CD4-positive, alpha-beta T cell treated with Interleukin-4 for 1 hour (primary cell): ENCODE data around the gene LRP6.

ENCODE experiments used
- DNase-seq, 2 donors: peaks; one replicate each; pipeline ENCODE4 v3.0.0-alpha.2; 2020 to 2022

The LRP6 gene

DNA sequence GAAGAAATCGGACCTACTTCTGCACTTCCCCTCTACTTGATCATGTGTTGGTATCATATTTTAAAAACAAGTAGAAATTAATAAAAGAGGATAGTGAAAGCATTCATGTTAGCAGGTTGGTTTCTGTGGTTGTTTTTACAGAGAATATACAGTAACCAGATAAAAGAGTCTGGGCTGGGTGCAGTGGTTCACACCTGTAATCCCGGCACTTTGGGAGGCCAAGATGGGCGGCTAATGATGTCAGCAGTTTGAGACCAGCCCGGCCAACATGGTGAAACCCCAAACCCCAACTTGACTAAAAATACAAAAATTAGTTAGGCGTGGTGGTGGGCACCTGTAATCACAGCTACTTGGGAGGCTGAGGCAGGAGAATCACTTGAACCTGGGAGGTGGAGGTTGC is 55.9 kb downstream of the LRP6 start:
- DNase-seq = peak in 1 of 2 donors; percentile 40

DNA sequence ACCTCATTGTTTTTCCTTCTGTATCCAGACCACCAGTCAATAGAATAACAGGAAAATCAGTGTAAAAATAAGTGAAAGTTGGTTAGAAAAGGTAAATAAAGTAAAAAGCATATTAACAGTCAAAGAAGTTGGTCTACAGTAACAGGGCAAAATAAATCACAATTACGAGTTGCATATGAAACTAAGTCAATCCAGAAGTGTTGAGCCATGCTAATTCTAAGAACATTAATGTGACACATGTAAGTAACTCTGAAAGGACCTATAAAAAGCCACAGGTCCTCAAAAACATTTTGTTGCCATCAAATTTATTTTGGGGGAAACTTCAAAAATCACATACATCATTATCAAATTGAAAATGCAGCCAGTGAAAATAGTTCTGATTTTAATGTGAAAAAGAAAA is 56.4 kb downstream of the LRP6 start:
- DNase-seq = no peak

DNA sequence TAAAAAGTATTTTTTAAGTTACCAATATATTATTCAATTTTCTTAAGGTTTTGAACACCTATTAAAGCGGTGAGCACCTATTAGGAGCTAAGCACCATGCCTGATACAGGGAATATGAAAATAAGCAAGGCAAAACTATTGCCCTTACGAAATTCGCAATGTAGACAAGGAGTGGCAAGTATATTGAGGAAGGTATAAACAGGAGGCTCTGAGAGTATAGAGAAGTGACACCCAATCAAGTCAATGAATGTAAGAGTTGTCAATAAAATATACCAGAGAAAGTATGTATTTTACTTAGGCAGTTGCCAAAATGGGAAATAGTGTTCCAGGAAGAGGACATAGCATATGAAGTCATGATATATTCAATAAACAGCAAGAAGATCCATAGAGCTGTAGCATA is 57.2 kb downstream of the LRP6 start:
- no peak for DNase-seq

DNA sequence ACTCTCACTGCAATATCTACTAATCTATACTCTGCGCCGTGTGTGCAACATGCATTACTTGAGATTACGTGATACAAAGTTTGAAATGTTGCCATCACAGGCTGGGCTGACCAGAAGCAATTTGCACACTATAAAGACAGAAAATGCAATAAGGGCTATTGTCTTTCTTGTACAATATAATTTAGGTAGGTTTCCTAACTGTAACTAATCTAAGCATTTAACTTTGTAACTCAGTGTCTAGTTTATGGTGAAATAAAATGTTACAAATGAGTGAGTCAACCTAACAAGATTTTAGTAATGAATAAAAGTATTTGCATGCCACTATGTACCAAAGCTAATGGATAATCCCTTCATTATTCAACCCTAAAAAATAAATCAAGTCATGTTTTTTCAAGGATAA is 57.8 kb downstream of the LRP6 start:
- DNase-seq = no peak

DNA sequence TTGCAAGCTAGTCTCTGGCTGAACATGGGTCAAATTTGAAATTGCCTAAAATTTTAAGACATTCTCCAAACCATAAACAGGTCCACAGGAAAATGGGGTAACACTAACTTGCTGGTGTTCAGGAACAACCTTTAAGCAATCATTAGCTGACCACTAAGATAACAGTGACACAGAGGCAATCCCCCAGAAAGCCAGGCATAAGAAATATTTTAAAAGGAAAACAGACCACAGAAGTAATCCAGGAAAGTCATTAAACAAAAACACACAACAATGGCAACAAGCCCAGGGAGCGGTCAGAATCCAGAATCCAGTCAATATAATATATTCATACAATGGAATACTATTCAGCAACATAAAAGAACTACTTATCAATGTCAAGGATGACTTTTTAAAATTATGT is 59.1 kb downstream of the LRP6 start:
- DNase-seq = no peak

DNA sequence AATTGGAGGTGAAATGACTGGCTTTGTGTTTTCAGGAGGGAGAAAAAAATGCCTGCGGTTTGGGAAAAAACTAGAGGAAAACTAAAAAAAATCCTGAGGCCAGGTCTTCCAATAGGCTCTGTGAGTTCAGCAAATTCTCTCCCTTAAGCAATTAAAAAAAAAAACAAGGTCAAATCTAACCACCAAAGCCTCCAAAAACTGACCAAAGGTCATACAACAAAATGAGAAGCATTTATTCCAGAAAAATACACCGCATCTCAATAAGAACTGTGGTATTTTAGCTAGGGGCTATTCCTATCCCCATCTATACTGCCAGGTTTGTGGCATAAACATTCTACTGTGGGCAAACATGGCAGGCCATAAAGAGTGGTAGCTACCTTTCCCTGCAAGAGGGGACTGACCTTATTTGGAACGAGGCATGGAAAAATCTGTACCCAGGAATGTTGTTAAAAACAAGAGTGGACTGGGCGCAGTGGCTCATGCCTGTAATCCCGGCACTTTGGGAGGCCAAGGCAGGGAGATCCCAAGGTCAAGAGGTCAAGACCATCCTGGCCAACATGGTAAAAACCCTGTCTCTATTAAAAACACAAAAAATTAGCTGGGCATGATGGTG is 60.0 kb downstream of the LRP6 start:
- no peak for DNase-seq

DNA sequence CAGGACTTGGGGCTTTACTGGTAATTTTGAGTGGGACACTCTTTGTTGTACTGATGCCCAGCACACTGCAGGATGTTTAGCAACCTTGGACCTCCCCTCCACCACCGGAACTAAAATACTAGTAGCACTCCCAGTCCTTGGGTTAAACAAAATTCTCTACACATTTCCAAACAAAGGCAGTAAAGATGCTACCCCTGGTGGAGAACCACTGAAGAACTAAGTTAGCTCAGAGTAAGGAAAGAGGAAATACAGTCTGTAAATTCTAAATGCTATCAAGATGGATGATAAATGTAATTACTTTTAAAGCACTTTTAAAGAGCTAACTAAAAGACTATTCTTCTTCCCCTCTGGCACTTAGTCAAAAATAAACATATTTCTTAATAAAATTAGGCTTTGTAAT is 64.1 kb downstream of the LRP6 start:
- no peak for DNase-seq

DNA sequence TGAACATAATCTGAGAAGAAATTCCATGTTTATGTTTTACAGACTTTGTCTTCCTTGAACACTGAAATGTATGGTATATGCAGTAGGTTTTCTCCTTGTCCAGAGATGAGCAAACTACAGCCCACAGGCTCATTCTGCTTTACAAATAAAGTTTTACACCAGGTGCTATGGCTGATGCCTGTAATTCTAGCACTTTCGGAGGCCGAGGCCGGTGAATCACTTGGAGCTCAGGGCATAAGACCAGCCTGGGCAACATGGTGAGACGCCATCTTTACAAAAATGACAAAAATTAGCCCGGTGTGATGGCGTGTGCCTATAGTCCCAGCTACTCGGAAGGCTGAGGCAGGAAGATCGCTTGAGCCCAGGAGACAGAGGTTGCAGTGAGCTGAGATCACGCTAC is 64.7 kb downstream of the LRP6 start:
- DNase-seq = no peak

DNA sequence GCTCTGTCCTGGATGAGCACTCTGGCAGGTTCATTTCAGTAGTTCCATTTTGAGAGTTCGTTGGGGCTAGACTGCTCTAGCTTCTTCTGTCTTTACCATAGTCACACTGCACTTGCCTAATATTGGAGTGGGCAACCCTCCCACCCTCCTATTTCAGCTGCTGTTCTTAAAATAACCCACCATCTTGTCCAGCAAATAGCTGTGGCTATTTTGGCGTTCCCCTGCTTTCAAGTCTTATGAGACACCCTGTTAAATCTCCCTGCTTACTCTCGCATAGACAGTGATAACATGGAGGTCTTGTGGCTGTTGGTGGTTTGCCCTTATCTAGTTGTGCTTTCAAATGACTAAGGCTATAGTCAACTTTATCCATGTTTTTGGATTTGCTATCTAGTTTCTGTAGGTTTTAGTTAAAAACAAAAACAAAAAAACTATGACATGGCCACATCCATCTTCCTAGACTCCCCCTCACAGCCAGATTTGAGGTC is 65.5 kb downstream of the LRP6 start:
- DNase-seq = no peak

DNA sequence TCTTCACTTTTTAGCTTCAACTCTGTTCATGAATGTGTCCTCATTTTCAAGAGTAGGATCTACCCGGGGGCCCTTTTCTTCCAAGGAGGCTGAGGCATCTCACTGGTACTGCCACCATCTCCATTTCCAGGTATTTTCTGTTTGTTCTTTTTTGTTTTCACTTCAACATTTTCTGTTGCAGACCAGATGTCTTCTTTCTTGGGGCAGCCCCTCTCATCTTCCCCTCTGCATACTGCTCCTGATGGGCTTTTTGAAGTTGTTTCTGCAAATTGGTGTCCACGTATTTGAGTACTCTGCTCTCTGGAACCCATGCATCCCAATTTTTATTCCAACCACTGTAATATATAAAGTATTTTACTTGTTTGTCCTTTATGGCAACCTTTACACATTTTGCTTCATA is 66.5 kb downstream of the LRP6 start:
- DNase-seq = no peak

DNA sequence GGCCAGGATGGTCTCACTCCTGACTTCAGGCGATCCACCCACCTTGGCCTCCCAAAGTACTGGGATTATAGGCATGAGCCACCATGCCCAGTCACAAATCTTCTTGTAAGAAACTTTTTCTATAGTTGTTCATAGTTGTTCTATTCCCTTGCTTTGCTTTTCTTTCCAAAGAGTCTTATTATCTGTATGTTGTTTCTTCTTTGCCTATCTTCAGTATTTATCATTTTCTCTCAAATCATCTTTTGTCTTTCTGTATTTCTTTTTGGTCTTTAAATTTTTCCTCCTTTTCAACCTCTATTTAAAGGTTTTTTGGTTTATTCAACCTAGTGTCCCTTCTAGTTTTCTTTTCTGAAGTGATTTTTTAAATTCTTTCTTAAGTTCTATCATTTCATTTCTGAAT is 68.7 kb downstream of the LRP6 start:
- no peak for DNase-seq

DNA sequence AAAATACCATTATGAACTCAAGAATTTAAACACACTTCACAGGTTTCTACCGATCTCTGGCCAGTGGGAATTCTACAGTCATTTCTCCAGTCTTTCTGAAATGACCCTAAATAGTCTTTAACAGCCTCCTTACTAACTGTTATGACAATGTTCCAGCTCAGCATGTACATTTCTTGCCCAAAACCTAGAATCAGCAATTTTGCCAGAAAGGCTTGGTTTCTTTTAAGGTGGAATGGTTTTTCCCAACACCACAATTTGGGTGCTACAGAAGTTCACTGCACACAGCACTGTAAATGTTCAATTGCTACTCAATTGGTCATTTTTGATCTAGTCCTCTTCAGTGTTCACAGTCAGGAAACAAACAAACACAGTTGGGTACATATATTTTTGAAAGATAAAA is 69.7 kb downstream of the LRP6 start:
- no peak for DNase-seq

DNA sequence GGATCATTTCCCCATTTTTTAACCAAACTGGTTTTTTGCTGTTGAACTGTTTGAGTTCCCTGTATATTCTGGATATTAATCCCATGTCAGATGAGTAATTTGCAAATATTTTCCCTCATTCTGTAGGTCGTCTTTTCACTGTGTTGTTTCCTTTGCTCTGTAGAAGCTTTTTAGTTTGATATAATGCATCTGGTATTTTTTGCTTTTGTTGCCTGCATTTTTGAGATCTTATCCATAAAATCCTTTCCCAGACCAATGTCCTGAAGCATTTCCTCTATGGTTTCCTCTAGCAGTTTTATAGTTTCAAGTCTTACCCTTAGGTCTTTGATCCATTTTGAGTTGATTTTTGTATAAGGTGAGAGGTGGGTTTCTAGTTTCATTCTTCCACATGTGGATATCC is 71.3 kb downstream of the LRP6 start:
- no peak for DNase-seq

DNA sequence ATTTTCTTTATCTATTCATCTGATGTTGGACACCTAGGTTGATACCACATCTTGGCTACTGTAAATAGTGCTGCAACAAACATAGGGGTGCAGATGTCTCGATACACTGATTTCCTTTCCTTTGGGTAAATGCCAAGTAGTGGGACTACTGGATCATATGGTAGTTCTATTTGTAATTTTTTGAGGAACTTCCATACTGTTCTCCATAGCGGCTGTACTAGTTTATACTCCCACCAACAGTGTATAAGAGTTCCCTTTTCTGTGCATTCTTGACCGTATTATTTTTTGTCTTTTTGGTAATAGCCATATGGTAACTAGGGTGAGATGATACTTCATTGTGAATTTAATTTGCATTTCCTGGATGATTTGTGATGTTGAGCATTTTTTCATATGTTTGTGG is 71.8 kb downstream of the LRP6 start:
- no peak for DNase-seq

DNA sequence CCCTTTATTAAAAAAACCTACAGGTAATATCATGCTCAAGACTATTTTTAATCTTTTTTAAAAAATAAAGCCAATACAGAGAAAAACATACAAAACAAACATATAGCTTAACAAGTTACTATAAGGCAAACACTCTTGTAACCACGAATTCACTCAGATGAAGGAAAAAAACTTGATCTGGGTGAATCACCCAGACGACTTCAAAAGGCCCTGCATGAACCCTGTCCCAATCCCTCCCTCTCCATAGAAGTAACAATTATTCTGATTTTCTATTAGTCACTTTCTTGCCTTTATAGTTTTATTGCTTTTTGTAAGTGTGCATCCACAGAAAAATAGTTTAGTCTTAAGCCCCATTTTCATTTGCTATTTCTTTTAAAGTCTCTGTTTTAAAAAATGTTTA is 72.6 kb downstream of the LRP6 start:
- DNase-seq = no peak

DNA sequence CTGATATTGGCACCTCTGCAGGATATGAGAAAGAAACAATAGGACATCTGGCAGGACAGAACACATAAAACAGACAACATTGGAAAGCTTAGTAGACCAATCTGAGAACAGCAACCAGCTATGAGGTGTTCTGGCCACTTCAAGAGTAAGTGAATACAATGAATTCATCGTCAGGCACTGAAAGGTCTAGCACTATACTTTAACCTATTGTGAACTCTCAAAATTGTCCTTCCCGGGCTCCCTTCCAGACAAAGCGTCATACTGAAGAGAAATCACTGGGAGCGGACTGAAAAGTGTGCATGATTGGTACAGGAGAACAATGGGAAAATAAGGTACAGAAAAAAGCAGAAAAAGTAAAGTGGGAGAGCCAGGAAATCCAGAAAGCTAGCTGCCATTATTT is 75.8 kb downstream of the LRP6 start:
- DNase-seq = no peak

DNA sequence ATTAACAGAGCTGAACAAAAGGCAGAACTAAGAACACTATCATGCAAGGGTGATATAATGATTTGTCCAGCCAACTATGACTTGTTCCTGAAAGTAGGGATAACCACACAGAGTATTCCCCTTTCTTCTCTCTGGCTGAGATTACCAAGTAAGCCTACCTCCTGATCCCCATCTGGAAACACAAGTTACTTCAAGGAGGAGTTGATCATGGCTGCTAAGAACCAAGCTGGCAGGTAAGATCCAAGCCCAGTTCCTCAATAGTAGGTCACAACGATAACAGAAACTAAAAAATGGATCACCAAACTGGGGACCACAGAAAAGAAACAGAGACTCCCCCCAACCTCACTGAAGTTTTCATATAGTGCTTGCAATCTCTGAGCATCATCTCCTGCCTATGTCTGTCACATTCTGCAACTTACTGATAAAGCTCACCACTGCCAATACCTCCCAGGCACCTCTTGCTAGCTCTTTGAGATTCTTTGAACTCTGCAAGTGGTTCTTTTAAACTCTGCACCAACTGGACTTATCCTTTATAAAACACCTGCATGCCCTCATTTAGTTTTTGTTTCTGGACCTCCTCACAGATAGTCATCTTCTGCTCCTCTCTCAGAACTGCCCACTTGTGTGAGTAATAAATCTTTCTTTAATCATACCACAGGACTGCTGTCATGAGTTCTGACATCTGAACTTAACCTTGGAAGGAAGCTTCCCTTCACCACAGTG is 76.6 kb downstream of the LRP6 start:
- DNase-seq = no peak

DNA sequence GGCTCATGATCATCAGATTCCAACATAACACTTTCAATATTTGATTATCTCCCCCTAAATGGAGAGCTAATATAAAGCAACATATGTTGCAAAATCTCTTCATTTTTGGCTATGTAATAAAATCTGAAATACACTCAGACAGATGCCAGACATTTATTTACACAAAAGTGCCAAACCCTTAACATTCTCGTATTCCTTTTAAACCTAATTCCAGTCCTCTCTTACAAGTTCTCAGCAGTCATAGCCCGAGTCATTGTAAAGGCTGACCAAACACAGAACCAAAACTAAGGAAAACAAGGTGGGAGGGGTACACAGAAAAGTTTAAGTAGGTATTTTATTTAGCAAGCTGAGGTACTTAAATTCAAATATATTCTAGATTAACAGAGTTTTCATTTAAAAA is 81.4 kb downstream of the LRP6 start:
- no peak for DNase-seq

DNA sequence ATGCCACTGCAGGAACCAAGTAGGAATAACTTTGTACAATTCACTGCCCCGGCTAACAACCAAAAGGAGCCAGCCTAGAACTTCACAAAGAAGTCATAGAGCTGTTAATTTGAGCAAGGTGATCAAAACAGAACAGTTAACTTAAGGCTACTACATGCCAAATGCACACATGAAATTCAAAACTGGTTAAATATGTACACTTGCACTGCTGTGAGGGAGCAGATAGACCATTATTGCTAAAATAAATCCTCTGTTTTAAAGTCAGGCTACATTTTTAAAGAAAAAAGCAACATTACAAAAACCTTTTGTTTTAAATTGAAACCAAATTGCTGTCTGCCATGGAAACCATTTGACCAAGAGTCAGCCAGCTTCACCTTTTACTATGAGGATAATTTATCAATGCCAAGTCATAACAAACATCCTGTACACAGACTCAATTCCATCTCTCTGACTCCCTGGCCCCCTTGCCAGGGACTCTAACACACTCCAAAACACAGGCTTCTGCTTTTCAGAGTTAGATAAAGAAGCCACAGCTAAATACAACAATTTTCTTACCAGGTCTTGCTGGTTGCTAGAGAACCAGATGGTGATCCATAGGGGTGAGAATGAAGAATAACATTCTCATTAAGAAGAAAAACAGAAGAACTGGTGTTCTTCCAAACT is 84.0 kb downstream of the LRP6 start:
- DNase-seq = no peak

DNA sequence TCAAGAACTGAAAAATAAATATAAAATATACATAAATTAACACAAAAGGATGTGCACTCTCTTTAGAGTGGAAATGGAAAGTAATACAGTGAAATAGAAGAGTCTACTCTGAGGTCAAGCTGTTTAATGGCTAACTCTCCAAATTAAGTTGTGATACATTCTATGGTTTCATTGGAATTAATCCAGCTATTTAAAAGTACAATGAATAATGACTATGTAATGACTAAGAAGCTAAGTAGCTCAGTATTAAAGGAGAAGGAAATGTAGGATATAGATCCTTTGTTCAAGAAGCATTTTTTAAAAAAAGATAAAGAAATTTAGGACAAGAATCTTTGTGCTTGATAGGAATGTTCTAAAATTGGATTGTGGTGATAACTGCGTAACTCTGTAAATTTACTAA is 85.3 kb downstream of the LRP6 start:
- DNase-seq = no peak

DNA sequence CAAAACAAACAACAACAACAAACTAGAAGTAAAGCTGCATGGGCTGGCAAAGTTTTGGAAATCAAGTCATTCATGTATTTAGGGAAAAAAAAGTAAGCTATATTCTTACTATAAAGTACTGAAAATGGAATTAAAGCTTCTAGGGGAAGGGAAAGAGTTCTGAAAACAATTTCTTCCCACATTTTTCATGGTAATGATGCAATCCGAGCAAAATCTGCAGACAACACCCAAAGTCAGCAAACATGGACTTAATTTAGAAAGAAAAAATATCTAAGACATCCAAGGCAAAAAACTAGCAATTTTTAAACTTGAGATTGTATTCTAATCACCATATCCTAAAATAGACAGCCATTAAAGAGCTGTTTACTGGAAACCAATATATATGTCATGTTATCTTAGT is 86.3 kb downstream of the LRP6 start:
- DNase-seq = no peak

DNA sequence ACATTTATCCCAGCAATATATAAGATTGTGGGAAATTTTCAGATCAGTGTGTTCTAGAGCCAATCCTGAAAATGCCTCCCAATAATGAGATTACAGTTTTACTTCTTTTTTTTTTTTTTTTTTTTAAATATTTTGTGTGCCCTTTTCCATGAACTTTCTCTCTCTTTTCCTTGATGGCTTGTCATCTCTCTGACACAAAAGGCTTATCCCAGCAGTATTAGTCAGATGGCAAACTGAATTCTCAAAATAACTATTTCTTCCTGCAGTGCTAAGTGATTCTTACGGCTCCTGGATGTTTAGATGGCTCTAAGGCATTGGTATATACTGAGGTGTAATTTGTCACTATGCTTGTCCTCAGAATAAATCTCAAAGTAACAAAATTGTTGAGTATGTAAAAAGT is 86.7 kb downstream of the LRP6 start:
- no peak for DNase-seq

DNA sequence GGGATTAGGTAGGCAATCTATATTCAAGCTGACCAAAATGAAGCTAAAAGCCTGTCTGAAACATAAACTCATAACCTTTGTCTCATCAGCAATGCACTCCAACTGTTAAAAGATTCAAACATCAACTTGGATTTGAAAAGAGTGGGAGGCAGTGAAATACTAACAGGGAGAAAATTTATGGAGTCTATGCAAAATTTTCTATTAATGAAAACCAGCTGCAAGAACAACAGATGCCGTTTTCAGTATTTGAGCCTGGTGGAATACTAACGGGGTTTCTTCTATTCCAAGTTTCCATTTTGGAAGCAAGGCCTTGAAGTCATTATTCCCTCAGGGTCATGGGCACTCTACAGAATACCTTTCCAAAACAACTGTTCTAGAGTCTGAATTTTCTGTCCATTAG is 88.3 kb downstream of the LRP6 start:
- DNase-seq = no peak

DNA sequence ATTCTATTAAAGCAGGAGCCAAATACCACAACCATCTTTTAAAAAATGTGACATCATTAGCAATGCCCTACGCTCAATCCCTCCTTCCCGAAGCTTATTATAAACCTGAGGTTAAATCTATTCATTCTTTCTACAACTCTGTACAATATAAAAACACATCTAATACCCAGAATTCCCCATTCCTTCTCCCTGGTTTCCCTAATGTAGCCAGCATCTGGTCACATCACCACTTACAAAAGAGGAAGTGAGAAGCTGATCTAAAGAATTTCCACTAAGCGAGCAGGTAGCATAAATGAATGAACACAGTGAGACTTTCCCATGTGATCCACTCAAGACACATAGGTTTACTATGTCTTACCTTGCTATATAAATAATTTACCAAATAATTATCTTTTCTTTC is 90.4 kb downstream of the LRP6 start:
- DNase-seq = no peak
